ENCODE data around the gene FAAH.

FAAH gene

GRCh38 chr1:46401154-46401913 lies 7.2 kb downstream of the FAAH start:
- no peak for DNase-seq (ENCODE audit: low read depth)

- no peak for DNase-seq (ENCODE audit: low read depth)
Measured at GRCh38 chr1:46401964-46402626, 8.0 kb downstream of the FAAH start.

DNA sequence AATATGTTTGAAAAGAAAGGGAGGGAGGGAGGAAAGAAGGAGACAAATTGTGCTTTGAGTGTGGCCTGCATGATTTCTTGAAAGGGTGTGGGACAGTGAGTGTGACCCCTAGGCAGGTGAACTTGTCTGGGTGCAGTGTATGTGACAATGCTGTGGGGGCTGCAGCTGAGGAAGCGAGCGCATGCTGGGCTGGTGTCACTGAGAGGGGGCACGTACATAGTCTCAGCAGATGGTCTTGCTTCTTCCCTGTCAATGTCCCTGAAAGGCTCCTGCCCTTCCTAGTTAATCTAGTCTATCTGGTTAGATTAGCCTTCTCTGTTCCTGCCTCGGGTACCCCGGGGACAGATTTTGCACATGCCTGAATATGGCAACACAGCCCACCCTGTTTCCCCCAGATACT lies 9.8 kb downstream of the FAAH start:
- no peak for DNase-seq (ENCODE audit: low read depth)

GRCh38 chr1:46404482-46405196 lies 10.5 kb downstream of the FAAH start:
- no peak for DNase-seq (ENCODE audit: low read depth)

DNA sequence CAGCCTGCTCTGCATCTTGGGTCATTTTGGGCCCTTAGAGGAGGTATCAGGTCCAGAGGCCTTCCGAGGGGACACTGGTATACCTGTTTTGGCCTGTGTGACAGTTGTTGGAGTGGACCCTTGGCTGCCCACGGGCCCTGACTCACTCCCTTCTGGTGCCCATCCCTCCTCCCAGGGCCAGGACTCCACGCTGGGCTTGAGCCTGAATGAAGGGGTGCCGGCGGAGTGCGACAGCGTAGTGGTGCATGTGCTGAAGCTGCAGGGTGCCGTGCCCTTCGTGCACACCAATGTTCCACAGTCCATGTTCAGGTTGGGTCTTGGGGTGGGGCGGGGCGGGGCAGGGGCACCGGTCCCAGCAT lies 11.1 kb downstream of the FAAH start:
- DNase-seq (ENCODE audit: low read depth): no peak

GRCh38 chr1:46405724-46406123 lies 11.6 kb downstream of the FAAH start:
- no peak for DNase-seq (ENCODE audit: low read depth)

DNA sequence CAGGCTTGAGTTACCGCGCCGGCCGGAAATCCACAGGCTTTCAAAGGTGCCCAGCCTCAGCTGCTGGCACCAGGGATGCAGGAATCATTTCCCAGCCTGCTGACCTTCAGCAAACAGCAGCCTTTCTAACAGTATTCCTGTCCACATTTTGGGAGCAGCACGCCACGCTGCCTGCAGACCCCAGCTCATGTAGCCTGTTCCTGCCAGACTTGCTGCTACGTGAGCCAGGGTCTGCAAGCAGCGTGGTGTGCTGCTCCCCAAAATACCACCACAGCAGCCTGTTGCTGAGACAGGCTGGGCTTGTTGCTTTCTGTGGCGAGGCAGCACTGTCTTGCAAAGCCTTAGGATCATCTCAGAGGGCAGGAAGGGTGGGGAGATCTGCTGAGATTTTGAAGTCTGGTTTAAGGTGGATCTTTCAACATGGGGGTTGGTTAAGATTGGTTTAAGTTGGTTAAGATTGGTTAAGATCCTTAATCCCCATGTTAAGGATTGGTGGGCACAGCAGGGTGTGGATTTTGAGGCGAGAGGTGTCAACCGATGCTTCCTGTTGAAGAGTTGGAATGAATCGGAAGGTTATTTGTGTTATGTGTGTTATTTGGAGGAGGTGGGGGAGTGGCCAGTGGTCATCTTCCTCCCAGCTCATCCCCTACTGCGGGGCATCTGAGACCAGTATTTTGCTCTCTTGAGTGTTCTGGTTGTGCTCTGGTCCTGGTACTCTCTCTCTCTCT lies 12.9 kb downstream of the FAAH start:
- DNase-seq (ENCODE audit: low read depth): no peak

DNA sequence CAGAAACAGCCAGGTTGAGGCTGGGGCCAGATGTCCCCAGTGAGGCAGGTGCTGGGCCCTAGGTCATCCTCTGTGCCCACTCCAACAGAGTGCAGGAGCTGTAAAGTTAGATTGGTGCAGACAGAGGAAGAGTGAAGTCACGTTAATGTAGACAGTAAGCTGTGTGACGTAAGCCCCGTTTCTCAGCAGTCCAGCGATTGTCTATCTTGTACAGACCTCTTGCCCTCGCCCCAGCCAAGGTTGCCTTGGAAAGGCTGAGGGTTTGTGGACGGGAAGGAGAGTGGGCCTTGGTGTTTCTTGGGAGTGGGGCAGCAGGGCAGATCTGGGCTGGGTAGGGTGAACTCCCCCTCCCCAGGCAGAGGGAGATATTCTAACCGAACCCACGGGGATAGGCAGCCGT lies 13.5 kb downstream of the FAAH start:
- no peak for DNase-seq (ENCODE audit: low read depth)

DNA sequence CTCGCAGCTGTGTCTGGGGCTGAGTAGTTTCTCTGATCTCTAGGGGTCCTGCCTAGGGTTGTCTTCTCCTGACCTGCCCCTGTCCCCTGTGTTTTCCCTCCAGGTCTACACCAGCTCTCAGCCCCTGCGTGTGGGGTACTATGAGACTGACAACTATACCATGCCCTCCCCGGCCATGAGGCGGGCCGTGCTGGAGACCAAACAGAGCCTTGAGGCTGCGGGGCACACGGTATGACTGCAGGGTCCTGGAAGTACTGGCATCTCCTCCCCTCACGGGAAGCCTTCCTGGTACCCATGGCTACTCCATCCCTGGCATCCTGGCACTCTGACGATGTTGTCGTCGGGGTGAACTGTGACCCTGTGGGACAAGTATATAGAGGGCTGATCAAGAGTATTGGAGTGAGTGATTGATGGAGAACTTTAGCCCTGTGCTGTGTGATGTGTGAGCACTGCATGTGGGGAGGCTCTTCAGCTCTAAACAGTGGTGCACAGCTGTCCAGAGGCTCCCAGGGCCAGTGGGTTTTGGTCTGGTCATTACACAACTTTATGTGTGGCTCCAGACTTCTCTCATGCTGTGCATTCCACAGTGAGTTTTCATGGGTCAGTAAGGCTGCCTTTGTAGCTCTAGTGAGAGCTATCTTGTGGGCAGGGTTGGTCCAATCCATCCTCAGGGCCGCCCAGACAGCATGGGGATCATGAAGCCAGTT lies 14.4 kb downstream of the FAAH start:
- no peak for DNase-seq (ENCODE audit: low read depth)

GRCh38 chr1:46409063-46409372 lies 14.9 kb downstream of the FAAH start:
- no peak for DNase-seq (ENCODE audit: low read depth)

DNA sequence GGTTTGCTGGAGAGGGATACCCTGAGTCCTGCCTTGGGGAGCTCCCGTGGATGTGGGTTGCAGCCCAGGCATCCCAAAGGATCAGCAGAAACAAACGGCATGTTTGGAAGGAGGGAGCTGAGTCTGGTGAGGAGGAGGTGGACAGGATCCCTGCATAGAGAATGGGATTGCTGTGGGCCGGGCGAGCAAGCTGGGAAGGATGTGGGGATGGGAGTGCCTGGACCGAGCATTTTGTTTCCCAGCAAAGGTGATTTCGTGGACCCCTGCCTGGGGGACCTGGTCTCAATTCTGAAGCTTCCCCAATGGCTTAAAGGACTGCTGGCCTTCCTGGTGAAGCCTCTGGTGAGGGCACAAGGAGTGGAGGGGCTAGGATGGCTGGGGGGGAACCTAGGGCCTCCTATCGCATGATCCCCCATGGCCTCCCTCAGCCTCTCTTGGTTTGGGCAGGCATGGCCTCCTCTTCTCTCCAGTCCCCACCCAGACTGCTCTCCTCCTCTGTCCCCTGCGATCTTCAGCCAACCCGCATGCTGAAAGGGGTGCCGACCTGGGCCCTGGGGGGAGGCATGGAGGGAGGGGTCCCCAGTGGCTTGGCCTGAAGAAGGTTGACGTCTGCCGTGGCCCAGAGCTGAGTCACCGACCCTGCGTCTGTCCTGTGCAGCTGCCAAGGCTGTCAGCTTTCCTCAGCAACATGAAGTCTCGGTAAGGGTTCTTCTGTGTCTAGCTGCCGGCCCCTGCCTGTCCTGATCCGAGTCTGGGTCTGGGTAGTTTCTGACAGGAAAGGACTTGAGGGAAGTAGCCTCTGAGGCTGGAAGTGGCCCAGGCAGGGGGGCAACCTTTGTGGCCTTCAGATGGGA lies 16.3 kb downstream of the FAAH start:
- no peak for DNase-seq (ENCODE audit: low read depth)

DNA sequence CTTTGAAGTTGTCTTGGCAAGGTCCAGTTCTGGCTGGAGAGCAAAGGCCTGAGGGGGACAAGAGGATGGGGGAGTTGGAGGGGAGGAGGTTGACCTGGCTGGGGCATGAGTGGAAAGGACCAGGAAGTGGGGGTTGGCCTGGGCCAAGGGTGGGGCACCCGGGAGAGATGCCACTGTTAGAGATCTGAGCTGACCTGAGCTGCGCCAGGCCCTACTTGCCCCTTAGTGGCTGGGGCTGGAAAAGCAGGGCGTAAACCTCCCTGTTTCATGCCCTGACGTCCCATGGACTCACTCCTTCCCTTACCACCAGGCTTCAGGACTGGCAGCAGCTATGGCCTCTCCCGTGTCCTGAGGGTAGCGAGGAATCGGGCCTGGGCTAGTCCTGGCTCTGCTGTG lies 16.9 kb downstream of the FAAH start:
- DNase-seq (ENCODE audit: low read depth): no peak

DNA sequence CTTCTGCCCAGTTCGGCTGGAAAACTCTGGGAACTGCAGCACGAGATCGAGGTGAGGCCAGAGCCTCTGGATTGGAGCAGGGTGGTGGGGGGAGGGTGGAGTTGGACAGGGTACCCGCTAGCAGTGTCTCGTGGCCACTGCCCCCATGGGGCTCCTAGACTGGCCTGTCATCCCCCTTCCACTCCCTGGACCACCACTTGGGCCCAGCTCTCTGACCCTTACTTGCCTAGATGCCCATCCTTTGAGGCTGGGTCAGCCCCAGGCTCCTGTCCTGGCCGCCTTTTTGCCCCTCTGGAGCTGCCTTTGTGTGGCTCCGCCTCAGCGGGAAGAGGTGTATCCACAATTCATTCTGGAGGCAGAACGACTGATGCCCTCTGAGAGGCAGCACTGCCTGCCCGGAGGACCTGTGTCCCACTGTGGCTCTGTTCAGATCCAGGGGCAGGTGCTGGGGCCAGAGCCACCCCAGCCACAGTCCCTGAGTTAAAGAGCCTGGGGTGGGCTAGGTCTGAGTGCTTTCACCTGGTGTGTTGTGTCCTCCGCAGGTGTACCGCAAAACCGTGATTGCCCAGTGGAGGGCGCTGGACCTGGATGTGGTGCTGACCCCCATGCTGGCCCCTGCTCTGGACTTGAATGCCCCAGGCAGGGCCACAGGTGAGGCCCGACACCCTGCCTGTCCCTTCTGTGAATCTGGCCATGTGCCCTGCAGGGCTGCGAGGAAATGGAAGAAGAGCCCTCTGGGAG lies 17.7 kb downstream of the FAAH start:
- DNase-seq (ENCODE audit: low read depth): no peak

DNA sequence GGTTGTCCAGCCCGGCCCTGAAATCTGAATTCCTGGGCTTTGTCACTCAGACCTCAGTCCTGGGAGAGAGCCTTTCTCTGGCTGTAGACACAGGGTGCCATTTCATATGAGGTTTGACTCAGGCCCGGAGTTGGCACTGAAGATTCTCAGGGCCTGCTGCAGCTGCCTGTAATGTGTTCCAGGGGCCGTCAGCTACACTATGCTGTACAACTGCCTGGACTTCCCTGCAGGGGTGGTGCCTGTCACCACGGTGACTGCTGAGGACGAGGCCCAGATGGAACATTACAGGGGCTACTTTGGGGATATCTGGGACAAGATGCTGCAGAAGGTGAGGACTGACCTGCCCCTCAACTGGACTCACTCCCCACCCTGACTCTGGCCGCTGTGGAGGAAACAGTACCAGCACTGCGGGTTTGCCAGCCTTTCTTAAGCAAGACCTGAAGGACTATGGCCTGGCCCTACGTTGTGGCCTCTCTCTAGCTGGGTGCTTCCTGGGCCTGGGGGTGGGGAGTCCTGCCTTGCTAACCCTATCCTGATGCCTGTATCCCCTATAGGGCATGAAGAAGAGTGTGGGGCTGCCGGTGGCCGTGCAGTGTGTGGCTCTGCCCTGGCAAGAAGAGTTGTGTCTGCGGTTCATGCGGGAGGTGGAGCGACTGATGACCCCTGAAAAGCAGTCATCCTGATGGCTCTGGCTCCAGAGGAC lies 18.9 kb downstream of the FAAH start:
- no peak for DNase-seq (ENCODE audit: low read depth)

GRCh38 chr1:46413596-46413985 lies 19.5 kb downstream of the FAAH start:
- no peak for DNase-seq (ENCODE audit: low read depth)

GRCh38 chr1:46415514-46415913 lies 21.4 kb downstream of the FAAH start:
- DNase-seq (ENCODE audit: low read depth): no peak

- no peak for DNase-seq (ENCODE audit: low read depth)
Measured at GRCh38 chr1:46418976-46419375, 24.9 kb downstream of the FAAH start.

GRCh38 chr1:46420533-46420915 lies 26.4 kb downstream of the FAAH start:
- DNase-seq (ENCODE audit: low read depth): no peak

DNA sequence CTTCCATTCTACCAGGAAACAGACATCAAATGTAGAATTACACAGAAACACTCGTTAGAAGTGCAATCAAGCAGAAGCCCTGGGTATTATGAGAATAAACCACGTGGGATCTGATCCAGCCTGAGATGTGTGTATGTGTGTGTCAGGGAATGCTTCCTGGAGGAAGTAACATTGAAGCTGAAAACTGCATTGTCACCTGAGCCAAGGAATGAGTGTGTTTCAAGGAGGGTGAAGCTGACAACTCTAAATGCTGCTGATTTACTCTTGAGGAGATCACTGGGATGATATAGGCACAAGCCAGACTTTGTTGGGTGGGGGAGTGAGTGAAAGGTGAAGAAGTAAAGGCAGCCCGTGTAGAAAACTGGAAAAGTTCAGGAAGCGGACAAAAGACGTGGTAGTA lies 27.6 kb downstream of the FAAH start:
- DNase-seq (ENCODE audit: low read depth): no peak

All from stimulated activated CD8-positive, alpha-beta memory T cell treated with anti-CD3 and anti-CD28 coated beads, Interleukin-15, amount 100 ng/mL, for 24 hours (primary cell).